Mesothelial cell of epicardium (in vitro differentiated cells): ENCODE measurements around the gene ASIC2. TPM values are rescaled to one million over a fixed set of nuclear protein-coding genes. Genes with fewer than 3 reads are reported as not detected.

ENCODE experiments used
- DNase-seq, 2 experiments: peaks; one replicate each; pipeline ENCODE4 v3.0.0; 2021; ENCODE audit warnings: low spot score in 2 of 2; ENCODE audit not compliant: unreplicated experiment in 2 of 2
- H3K27ac Mint-ChIP-seq: 2 replicates; pipeline ENCODE4 v1.8.0; 2021; ENCODE audit warnings: mixed read lengths
- H3K27me3 Mint-ChIP-seq: 2 replicates; pipeline ENCODE4 v1.8.0; 2021; ENCODE audit warnings: low read depth, mixed read lengths
- H3K36me3 Mint-ChIP-seq: 2 replicates; pipeline ENCODE4 v1.8.0; 2021; ENCODE audit warnings: mixed read lengths
- H3K4me1 Mint-ChIP-seq: 2 replicates; pipeline ENCODE4 v1.8.0; 2021; ENCODE audit warnings: mixed read lengths
- H3K4me3 Mint-ChIP-seq: 2 replicates; pipeline ENCODE4 v1.8.0; 2021; ENCODE audit warnings: mild to moderate bottlenecking, moderate library complexity, mixed read lengths
- H3K9me3 Mint-ChIP-seq: 2 replicates; pipeline ENCODE4 v1.8.0; 2021; ENCODE audit warnings: mixed read lengths
- total RNA-seq: library from RNA; stranded (reverse); gene quantifications from 3 replicates; pipeline ENCODE4 v1.2.1, GENCODE V29; 2021
- TF ChIP-seq, protein P1 (sequence below): fragments of 200-600 bp; sonication (generic); IDR thresholded peaks from one replicate; pipeline ENCODE4 v1.5.0; 2021; ENCODE audit warnings: antibody characterized with exemption; ENCODE audit not compliant: unreplicated experiment

Gene ASIC2
- total RNA-seq, 1 donor from 2014 or later, result 3.4 TPM

DNA sequence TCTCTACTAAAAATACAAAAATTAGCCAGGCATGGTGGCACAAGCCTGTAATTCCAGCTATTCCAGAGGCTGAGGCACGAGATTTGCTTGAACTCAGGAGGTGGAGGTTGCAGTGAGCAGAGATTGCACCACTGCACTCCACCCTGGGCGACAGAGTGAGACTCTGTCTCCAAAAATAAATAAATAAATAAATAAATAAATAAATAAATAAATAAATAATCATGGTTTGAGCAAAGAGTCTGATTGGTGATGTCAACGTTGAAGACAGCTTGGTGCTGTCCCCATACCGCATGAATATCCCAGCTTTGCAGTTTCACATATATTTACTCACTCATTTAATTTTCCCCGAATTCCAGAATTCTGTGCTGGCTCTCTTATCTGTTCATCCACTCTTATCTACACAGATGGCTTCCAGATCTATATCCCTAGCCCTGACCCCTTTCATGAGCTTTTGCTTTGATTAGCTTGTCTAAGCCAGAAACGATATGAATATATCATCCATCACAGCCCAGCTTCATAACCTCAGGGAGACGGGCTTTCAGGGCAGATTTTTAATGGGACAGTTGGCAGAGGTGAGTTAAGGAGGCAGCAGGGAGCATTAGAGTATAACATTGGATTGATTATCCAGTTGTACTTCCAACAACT lies 210.4 kb downstream of the ASIC2 start:
- TF ChIP-seq, protein P1, sequence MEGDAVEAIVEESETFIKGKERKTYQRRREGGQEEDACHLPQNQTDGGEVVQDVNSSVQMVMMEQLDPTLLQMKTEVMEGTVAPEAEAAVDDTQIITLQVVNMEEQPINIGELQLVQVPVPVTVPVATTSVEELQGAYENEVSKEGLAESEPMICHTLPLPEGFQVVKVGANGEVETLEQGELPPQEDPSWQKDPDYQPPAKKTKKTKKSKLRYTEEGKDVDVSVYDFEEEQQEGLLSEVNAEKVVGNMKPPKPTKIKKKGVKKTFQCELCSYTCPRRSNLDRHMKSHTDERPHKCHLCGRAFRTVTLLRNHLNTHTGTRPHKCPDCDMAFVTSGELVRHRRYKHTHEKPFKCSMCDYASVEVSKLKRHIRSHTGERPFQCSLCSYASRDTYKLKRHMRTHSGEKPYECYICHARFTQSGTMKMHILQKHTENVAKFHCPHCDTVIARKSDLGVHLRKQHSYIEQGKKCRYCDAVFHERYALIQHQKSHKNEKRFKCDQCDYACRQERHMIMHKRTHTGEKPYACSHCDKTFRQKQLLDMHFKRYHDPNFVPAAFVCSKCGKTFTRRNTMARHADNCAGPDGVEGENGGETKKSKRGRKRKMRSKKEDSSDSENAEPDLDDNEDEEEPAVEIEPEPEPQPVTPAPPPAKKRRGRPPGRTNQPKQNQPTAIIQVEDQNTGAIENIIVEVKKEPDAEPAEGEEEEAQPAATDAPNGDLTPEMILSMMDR, result no peak
- H3K4me3 Mint-ChIP-seq, result no peak overlapping the region
- H3K27ac Mint-ChIP-seq, result no peak overlapping the region
- H3K27me3 Mint-ChIP-seq, result no peaks in the 10 kb centered on the region
- H3K9me3 Mint-ChIP-seq, result no peaks in the 10 kb centered on the region
- peaks cover 3% of the 10 kb centered on the region for H3K4me1 Mint-ChIP-seq
- DNase-seq, result no peak
- no peaks in the 10 kb centered on the region for H3K36me3 Mint-ChIP-seq

GRCh38 chr17:33080091-33080490 lies 213.0 kb downstream of the ASIC2 start:
- Mint-ChIP-seq H3K9me3 (no peaks in the 10 kb centered on the region), H3K27ac (no peak overlapping the region), H3K4me3 (no peak overlapping the region), H3K27me3 (no peaks in the 10 kb centered on the region), H3K36me3 (no peaks in the 10 kb centered on the region), H3K4me1 (peaks cover 3% of the 10 kb centered on the region)
- DNase-seq, result no peak
- TF ChIP-seq, protein P1, result no peak

GRCh38 chr17:33079201-33079600 lies 213.9 kb downstream of the ASIC2 start:
- Mint-ChIP-seq H3K27me3 (no peaks in the 10 kb centered on the region), H3K4me3 (no peak overlapping the region), H3K9me3 (no peaks in the 10 kb centered on the region), H3K36me3 (no peaks in the 10 kb centered on the region), H3K4me1 (peaks cover 3% of the 10 kb centered on the region), H3K27ac (no peak overlapping the region)
- TF ChIP-seq, protein P1, result no peak
- no peak for DNase-seq

DNA sequence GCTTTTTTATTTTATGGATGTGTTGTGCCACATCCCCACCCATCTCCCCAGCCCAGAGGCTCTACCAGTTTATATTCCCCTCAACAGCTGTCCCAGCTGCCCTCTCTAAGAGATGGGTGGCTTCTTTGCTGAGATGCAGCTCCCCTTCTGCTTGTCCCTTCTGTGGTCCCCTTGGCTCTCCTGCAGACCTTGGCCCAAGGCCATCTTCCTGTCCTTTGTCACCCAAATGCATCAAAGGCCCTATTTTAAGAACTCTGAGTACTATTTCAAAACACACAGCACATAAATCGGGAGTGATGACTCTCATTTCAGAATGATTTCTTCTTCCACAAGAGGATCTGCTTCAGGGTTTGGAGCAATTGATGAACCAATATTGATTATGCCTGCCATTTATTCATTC lies 216.1 kb downstream of the ASIC2 start:
- Mint-ChIP-seq H3K36me3 (no peaks in the 10 kb centered on the region), H3K4me3 (no peak overlapping the region), H3K4me1 (peaks cover 3% of the 10 kb centered on the region), H3K27me3 (peaks cover 4% of the 10 kb centered on the region), H3K9me3 (no peaks in the 10 kb centered on the region), H3K27ac (no peak overlapping the region)
- DNase-seq, result no peak
- TF ChIP-seq, protein P1, result no peak

DNA sequence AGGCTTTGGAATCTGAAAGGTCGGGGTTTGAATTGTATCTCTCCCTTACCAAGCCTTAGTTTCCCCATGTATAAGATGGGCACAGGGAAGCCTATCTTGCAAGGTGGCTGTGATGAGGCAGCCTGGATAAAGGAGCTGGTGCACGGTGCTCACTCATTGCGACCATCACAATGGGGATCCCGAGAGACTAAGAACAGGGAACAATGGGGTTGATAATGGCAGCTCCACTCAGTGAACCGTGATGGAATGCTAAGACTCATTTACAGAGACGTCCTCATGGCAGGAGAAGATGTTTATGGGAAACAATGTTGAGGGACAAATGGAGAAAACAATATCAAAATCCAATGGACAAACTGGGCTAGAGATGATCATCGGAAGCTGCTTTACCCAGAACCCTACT lies 219.7 kb downstream of the ASIC2 start:
- TF ChIP-seq, protein P1, result no peak
- peaks cover 8% of the 10 kb centered on the region for H3K27me3 Mint-ChIP-seq
- no peak overlapping the region for H3K4me3 Mint-ChIP-seq
- no peaks in the 10 kb centered on the region for H3K36me3 Mint-ChIP-seq
- no peak for DNase-seq
- no peaks in the 10 kb centered on the region for H3K4me1 Mint-ChIP-seq
- no peak overlapping the region for H3K27ac Mint-ChIP-seq
- H3K9me3 Mint-ChIP-seq, result peaks cover 9% of the 10 kb centered on the region
